K562 (cell line): ENCODE measurements around the gene HPD. TPM values are rescaled to one million over a fixed set of nuclear protein-coding genes. Genes with fewer than 3 reads are reported as not detected.

ENCODE experiments used
- HMBOX1 ChIP-seq: sonication (generic); IDR thresholded peaks from 2 replicates; pipeline ENCODE4 v1.6.1; 2016
- MITF ChIP-seq: IDR thresholded peaks from 2 replicates; pipeline ENCODE4 v1.6.1; 2014; ENCODE audit warnings: antibody characterized with exemption
- NFRKB ChIP-seq: fragments of 450-650 bp; IDR thresholded peaks from 2 replicates; pipeline ENCODE4 v1.6.1; 2016; ENCODE audit warnings: low read depth
- NR2C2 ChIP-seq, 2 experiments: fragments of 200-800 bp in 1 of 2; sonication (Bioruptor generic) in 1 of 2; sonication (generic) in 1 of 2; formaldehyde crosslinking in 1 of 2; IDR thresholded peaks; 2 replicates each; pipeline versions ENCODE4 v1.6.1 to v1.8.0; 2016 to 2022; ENCODE audit warnings: mild to moderate bottlenecking in 1 of 2, missing compliant biosample characterization in 1 of 2, missing genetic modification characterization in 1 of 2, missing genetic modification reagents in 1 of 2
- RBM14 ChIP-seq: fragments of 200-400 bp; formaldehyde crosslinking; IDR thresholded peaks from 2 replicates; pipeline ENCODE4 v1.6.1; 2018; ENCODE audit warnings: low read depth, mild to moderate bottlenecking, low read length, moderate library complexity, borderline replicate concordance; ENCODE audit not compliant: insufficient read depth
- THAP12 ChIP-seq: fragments of 250-450 bp; sonication (Bioruptor Pico); IDR thresholded peaks from 2 replicates; pipeline ENCODE4 v1.9.0; 2021; ENCODE audit warnings: mild to moderate bottlenecking, inconsistent platforms
- THRB ChIP-seq: fragments of 450-650 bp; formaldehyde crosslinking; conservative IDR thresholded peaks from 2 replicates; pipeline ENCODE4 v1.4.0; 2022; ENCODE audit warnings: mild to moderate bottlenecking, missing genetic modification characterization
- ZBTB40 ChIP-seq, 2 experiments: fragments of 450-650 bp in 1 of 2; sonication (generic) in 1 of 2; formaldehyde crosslinking in 1 of 2; IDR thresholded peaks; 2 replicates each; pipeline versions ENCODE4 v1.7.1 to v1.9.0; 2016 to 2022; ENCODE audit warnings: inconsistent platforms in 1 of 2, mild to moderate bottlenecking in 1 of 2, missing genetic modification reagents in 1 of 2
- ZNF175 ChIP-seq: fragments of 200-800 bp; sonication (Bioruptor generic); IDR thresholded peaks from 2 replicates; pipeline ENCODE4 v1.6.1; 2016; ENCODE audit warnings: low read depth, mild to moderate bottlenecking, missing genetic modification characterization, missing compliant biosample characterization
- ZNF436 ChIP-seq: fragments of 250-450, 450-650 bp; sonication (Bioruptor Pico); formaldehyde crosslinking; IDR thresholded peaks from 2 replicates; pipeline ENCODE4 v1.7.0; 2020; ENCODE audit warnings: mild to moderate bottlenecking
- polyA plus RNA-seq, 8 experiments: library from polyadenylated mRNA; depleted of rRNA in 4 of 8; stranded (reverse) in 5 of 8; unstranded in 3 of 8; fragments of >200 nt; fragmentation: Nextera tagmentation in 2 of 8; fragmentation: Illumina TruSeq in 1 of 8; extraction: Ambion mirVana in 2 of 8; extraction: Trizol in 1 of 8; gene quantifications; 2 replicates each; pipeline versions ENCODE4 v1.2.1 to v1.2.3, GENCODE V29; 2011 to 2014; ENCODE audit warnings: inconsistent platforms in 1 of 8, missing spikeins in 1 of 8
- total RNA-seq, 7 experiments: library from RNA; depleted of rRNA in 6 of 7; stranded (reverse); fragments of >200 nt in 6 of 7; fragmentation: Illumina TruSeq in 2 of 7; extraction: Trizol in 2 of 7; gene quantifications; 2 replicates each; pipeline versions ENCODE4 v1.2.1 to v1.2.3, GENCODE V29; 2011 to 2021; ENCODE audit warnings: low replicate concordance in 1 of 7

HPD gene
- total and polyA plus RNA-seq, 9 of the 15 experiments (the other 6 are each of a cell fraction or from before 2014, with no cell fraction given) = 0.06 to 0.29 (median 0.07) TPM; not detected in 4

GRCh38 chr12:121812320-121812871 lies 46.3 kb downstream of the HPD start (continued):
- TF ChIP-seq ZNF436 (CRISPR knock-in tag) (no peak), THRB (CRISPR knock-in tag) (no peak), HMBOX1 (no peak), ZBTB40 (IDR thresholded peaks at IDR 0.05) (no peak), ZBTB40 (CRISPR knock-in tag; IDR thresholded peaks at IDR 0.05) (no peak), NR2C2 (CRISPR knock-in tag; IDR thresholded peaks at IDR 0.05) (no peak), NR2C2 (tag; IDR thresholded peaks at IDR 0.05) (no peak), RBM14 (no peak), THAP12 (no peak), ZNF175 (no peak), MITF (no peak), NFRKB (no peak)
